Activated CD4-positive, alpha-beta T cell treated with anti-CD3 and anti-CD28 coated beads, Interleukin-2, amount 10 ng/mL, durations not matched to agents 7 days and 5 days (primary cell): ENCODE results near the gene UBE3B. TPM values are rescaled to one million over a fixed set of nuclear protein-coding genes. Genes with fewer than 3 reads are reported as not detected.

Source experiments
- CTCF ChIA-PET: fragments of 350-600 bp; sonication (Branson Sonifier 250); formaldehyde crosslinking; loops from one replicate; lab custom pipeline; 2021; ENCODE audit warnings: antibody characterized with exemption; lab: Charles Lee
- POLR2A ChIA-PET: fragments of 350-600 bp; sonication (Branson Sonifier 250); formaldehyde crosslinking; loops from one replicate; lab custom pipeline; 2021; ENCODE audit warnings: antibody characterized with exemption; lab: Charles Lee
- DNase-seq: peaks from one replicate; pipeline ENCODE4 v3.0.0-alpha.2; 2020
- H3K27ac Mint-ChIP-seq: one replicate; pipeline ENCODE4 v1.8.0; 2021; ENCODE audit warnings: mild to moderate bottlenecking, moderate library complexity, mixed read lengths
- H3K27me3 Mint-ChIP-seq: one replicate; pipeline ENCODE4 v1.8.0; 2021; ENCODE audit warnings: mixed read lengths
- H3K36me3 Mint-ChIP-seq: one replicate; pipeline ENCODE4 v1.8.0; 2021; ENCODE audit warnings: low read depth, mixed read lengths
- H3K4me1 Mint-ChIP-seq: one replicate; pipeline ENCODE4 v1.8.0; 2021; ENCODE audit warnings: mixed read lengths
- H3K4me3 Mint-ChIP-seq: one replicate; pipeline ENCODE4 v1.8.0; 2021; ENCODE audit warnings: mild to moderate bottlenecking, moderate library complexity, mixed read lengths
- H3K9me3 Mint-ChIP-seq: one replicate; pipeline ENCODE4 v1.8.0; 2021; ENCODE audit warnings: mixed read lengths
- total RNA-seq, 2 experiments: library from RNA; stranded (reverse); gene quantifications; one replicate each; pipeline ENCODE4 v1.2.3, GENCODE V29; 2021

Gene UBE3B
- total RNA-seq, 2 experiments from 2014 or later = 35.5 to 37.4 TPM

GRCh38 chr12:109542876-109543275, 65.4 kb downstream of the UBE3B start:
- peaks cover 14% of the 10 kb centered on the region for H3K27me3 Mint-ChIP-seq
- no peaks in the 10 kb centered on the region for H3K9me3 Mint-ChIP-seq
- CTCF ChIA-PET = interaction anchor here (1.1 kb wide), 1 partner anchor 30 kb away, joined by 3 read pairs; the partner anchor contains the start of genes MMAB and MVK
- no peak overlapping the region for H3K4me3 Mint-ChIP-seq
- H3K36me3 Mint-ChIP-seq = no peaks in the 10 kb centered on the region
- H3K4me1 Mint-ChIP-seq = peaks cover 15% of the 10 kb centered on the region
- POLR2A ChIA-PET = interaction anchor here (0.7 kb wide), 1 partner anchor 153 kb away, joined by 3 read pairs; no protein-coding TSS in a partner anchor
- no peak overlapping the region for H3K27ac Mint-ChIP-seq
- DNase-seq = no peak

- peak; percentile 39 for DNase-seq
- ChIA-PET CTCF (no interaction called here), POLR2A (no interaction called here)
- H3K9me3 Mint-ChIP-seq = no peaks in the 10 kb centered on the region
- peaks cover 26% of the 10 kb centered on the region for H3K27me3 Mint-ChIP-seq
- no peak overlapping the region for H3K4me3 Mint-ChIP-seq
- no peaks in the 10 kb centered on the region for H3K36me3 Mint-ChIP-seq
- peak overlapping the region; percentile 79 for H3K27ac Mint-ChIP-seq
- H3K4me1 Mint-ChIP-seq = peaks cover 25% of the 10 kb centered on the region
Observed at GRCh38 chr12:109544955-109545531, 67.6 kb downstream of the UBE3B start.

GRCh38 chr12:109545826-109546225, 68.4 kb downstream of the UBE3B start:
- Mint-ChIP-seq H3K9me3 (no peaks in the 10 kb centered on the region), H3K27me3 (peaks cover 27% of the 10 kb centered on the region), H3K4me1 (peaks cover 25% of the 10 kb centered on the region), H3K36me3 (no peaks in the 10 kb centered on the region), H3K27ac (no peak overlapping the region), H3K4me3 (no peak overlapping the region)
- ChIA-PET CTCF (no interaction called here), POLR2A (no interaction called here)
- DNase-seq = no peak

DNA sequence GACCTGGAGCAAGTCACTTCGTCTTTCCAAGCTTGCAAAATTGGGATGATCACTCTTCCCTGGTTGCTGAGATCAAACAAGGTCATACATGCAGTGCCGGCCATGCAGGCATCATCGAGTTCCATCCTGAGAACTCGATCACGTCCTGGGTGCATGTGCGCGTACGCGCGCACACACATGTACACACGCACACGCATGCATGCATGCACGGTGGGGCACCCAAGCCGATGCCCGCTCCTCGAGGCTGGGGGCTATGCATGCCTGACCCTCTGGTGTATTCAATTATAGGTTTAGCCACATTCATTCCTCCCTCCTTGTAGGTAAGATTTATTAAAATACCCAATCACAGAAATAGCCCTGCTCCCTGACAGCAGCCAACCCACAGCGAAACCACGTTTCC, 69.9 kb downstream of the UBE3B start:
- no peak overlapping the region for H3K4me3 Mint-ChIP-seq
- POLR2A ChIA-PET = no interaction called here

DNA sequence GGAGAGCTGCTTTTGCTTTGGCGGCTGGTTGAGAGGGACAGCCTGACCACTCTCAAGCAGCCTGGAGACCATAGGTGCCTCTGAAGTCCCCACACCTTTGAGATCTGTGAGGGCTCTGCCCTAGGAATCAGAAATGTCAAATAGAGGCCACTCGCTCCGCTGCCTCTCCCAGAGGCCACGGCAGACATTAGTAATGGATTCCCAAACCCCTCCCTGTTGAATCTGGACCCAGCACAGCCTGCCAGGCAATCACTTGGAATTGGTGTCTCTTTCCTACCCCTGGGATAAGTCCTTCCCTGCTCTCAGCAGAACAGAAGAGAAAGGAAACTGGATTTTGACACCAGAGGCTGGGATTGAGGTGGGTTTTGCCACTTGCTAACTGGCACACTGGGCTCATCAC, 70.8 kb downstream of the UBE3B start:
- Mint-ChIP-seq H3K9me3 (no peaks in the 10 kb centered on the region), H3K4me1 (peaks cover 28% of the 10 kb centered on the region), H3K4me3 (no peak overlapping the region), H3K36me3 (no peaks in the 10 kb centered on the region), H3K27ac (no peak overlapping the region), H3K27me3 (peaks cover 27% of the 10 kb centered on the region)
- no peak for DNase-seq
- POLR2A ChIA-PET = no interaction called here
- CTCF ChIA-PET = no interaction called here

More for the DNA sequence above, 69.9 kb downstream of the UBE3B start:
- H3K9me3 Mint-ChIP-seq = no peaks in the 10 kb centered on the region
- CTCF ChIA-PET = interaction anchor here (1.0 kb wide), 1 partner anchor 13 kb away, joined by 3 read pairs; no protein-coding TSS in a partner anchor
- H3K36me3 Mint-ChIP-seq = no peaks in the 10 kb centered on the region
- H3K4me1 Mint-ChIP-seq = peaks cover 25% of the 10 kb centered on the region
- DNase-seq = no peak
- H3K27me3 Mint-ChIP-seq = peaks cover 27% of the 10 kb centered on the region
- peak overlapping the region; percentile 77 for H3K27ac Mint-ChIP-seq

- POLR2A ChIA-PET = no interaction called here
- H3K27ac Mint-ChIP-seq = no peak overlapping the region
- no peak for DNase-seq
- H3K27me3 Mint-ChIP-seq = peaks cover 27% of the 10 kb centered on the region
- H3K4me3 Mint-ChIP-seq = no peak overlapping the region
- peaks cover 22% of the 10 kb centered on the region for H3K4me1 Mint-ChIP-seq
- CTCF ChIA-PET = interaction anchor here (0.6 to 0.7 kb wide), 2 partner anchors 172 to 1768 kb away, joined by 3 read pairs; no protein-coding TSS in a partner anchor
- no peaks in the 10 kb centered on the region for H3K36me3 Mint-ChIP-seq
- no peaks in the 10 kb centered on the region for H3K9me3 Mint-ChIP-seq
Observed at GRCh38 chr12:109549613-109550270, 72.3 kb downstream of the UBE3B start.

DNA sequence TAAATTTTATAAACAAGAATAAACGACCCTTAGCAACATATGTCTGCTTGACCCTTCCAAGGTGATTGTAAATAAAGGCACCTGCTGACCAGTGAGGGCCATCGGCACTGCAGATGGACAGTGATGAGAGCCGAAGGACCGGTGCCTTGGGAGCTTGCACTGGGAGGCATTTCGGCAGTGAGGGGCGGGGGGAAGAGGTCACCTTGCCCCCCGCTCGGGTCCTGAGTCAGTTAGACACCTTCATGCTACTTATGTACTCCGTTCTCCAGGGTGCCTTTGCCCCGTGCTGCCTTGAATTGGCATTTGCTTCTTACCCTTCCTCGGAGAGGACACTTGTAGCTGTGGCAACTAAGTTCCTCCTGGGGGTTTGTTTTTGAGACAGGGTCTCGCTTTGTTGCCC, 72.8 kb downstream of the UBE3B start:
- no peaks in the 10 kb centered on the region for H3K36me3 Mint-ChIP-seq
- H3K27ac Mint-ChIP-seq = no peak overlapping the region
- H3K9me3 Mint-ChIP-seq = no peaks in the 10 kb centered on the region
- ChIA-PET POLR2A (no interaction called here), CTCF (no interaction called here)
- H3K4me1 Mint-ChIP-seq = peaks cover 16% of the 10 kb centered on the region
- H3K27me3 Mint-ChIP-seq = peaks cover 25% of the 10 kb centered on the region
- no peak for DNase-seq
- no peak overlapping the region for H3K4me3 Mint-ChIP-seq

GRCh38 chr12:109551108-109551507, 73.7 kb downstream of the UBE3B start:
- CTCF ChIA-PET = no interaction called here
- Mint-ChIP-seq H3K4me1 (peaks cover 13% of the 10 kb centered on the region), H3K27me3 (peaks cover 24% of the 10 kb centered on the region), H3K9me3 (no peaks in the 10 kb centered on the region), H3K4me3 (no peak overlapping the region), H3K27ac (no peak overlapping the region), H3K36me3 (no peaks in the 10 kb centered on the region)
- no peak for DNase-seq
- POLR2A ChIA-PET = no interaction called here

- Mint-ChIP-seq H3K27ac (no peak overlapping the region), H3K36me3 (no peaks in the 10 kb centered on the region), H3K9me3 (no peaks in the 10 kb centered on the region), H3K4me3 (no peak overlapping the region), H3K4me1 (peaks cover 13% of the 10 kb centered on the region), H3K27me3 (peaks cover 12% of the 10 kb centered on the region)
- POLR2A ChIA-PET = no interaction called here
- no peak for DNase-seq
- CTCF ChIA-PET = interaction anchor here (0.6 to 1.4 kb wide), 5 partner anchors 8 to 80 kb away, joined by 3 read pairs; no protein-coding TSS in a partner anchor
Observed at GRCh38 chr12:109552971-109553370, 75.5 kb downstream of the UBE3B start.

- H3K4me3 Mint-ChIP-seq = no peak overlapping the region
- ChIA-PET POLR2A (no interaction called here), CTCF (interaction anchor here (1.0 kb wide), 1 partner anchor 8 kb away, joined by 3 read pairs; no protein-coding TSS in a partner anchor)
- no peaks in the 10 kb centered on the region for H3K9me3 Mint-ChIP-seq
- H3K4me1 Mint-ChIP-seq = peaks cover 13% of the 10 kb centered on the region
- DNase-seq = no peak
- H3K27me3 Mint-ChIP-seq = peaks cover 8% of the 10 kb centered on the region
- no peak overlapping the region for H3K27ac Mint-ChIP-seq
- no peaks in the 10 kb centered on the region for H3K36me3 Mint-ChIP-seq
Observed at GRCh38 chr12:109553483-109553882, 76.0 kb downstream of the UBE3B start.

DNA sequence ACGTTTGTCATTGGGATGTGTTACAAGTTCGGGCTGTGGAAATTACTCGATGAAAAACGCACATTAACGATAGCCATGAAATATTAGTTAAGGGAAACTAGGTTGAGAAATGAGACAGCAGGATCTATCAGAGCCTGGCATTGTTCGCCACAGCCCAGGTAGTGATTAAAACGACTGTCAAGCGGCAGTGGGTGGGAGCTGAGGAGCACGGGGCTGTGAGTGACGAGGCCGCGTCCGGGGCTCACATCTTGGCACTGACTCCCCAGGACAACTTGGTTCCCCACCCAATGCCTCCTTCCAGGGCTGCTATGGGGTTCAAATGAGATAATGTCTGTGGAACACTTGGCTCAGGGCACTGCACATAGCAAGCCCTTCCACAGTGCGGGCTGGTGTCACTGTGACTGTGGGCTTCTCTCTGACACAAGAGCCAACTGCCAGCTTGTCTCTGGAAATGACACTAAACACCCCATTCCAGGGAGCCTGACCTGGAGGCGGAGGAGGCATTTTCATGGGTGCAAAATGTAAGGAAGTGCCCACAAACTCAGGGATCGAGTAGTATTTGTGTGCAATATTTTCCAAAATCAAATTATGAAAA, 76.6 kb downstream of the UBE3B start:
- ChIA-PET POLR2A (no interaction called here), CTCF (no interaction called here)
- no peak for DNase-seq
- H3K36me3 Mint-ChIP-seq = no peaks in the 10 kb centered on the region
- peaks cover 7% of the 10 kb centered on the region for H3K27me3 Mint-ChIP-seq
- no peaks in the 10 kb centered on the region for H3K9me3 Mint-ChIP-seq
- H3K4me1 Mint-ChIP-seq = peaks cover 11% of the 10 kb centered on the region
- no peak overlapping the region for H3K27ac Mint-ChIP-seq
- H3K4me3 Mint-ChIP-seq = no peak overlapping the region

GRCh38 chr12:109554761-109555160, 77.3 kb downstream of the UBE3B start:
- no peaks in the 10 kb centered on the region for H3K36me3 Mint-ChIP-seq
- no peaks in the 10 kb centered on the region for H3K9me3 Mint-ChIP-seq
- H3K27ac Mint-ChIP-seq = no peak overlapping the region
- H3K27me3 Mint-ChIP-seq = peaks cover 3% of the 10 kb centered on the region
- H3K4me1 Mint-ChIP-seq = peaks cover 5% of the 10 kb centered on the region
- no peak for DNase-seq
- no peak overlapping the region for H3K4me3 Mint-ChIP-seq
- POLR2A ChIA-PET = no interaction called here
- CTCF ChIA-PET = interaction anchor here (0.6 to 1.0 kb wide), 3 partner anchors 20 to 1780 kb away, joined by 3 read pairs; no protein-coding TSS in a partner anchor
